ENCODE measurements around the gene TRIM33. TPM values are rescaled to one million over a fixed set of nuclear protein-coding genes. Genes with fewer than 3 reads are reported as not detected.
"Not testable (repeated sequence)": the region's sequence is repeated elsewhere in the genome, so short reads cannot be mapped to it uniquely, and the experiment has no call there.

Gene TRIM33
- total RNA-seq, 4 donors from 2014 or later: 37.5 to 48.6 (median 41.1) TPM

DNA sequence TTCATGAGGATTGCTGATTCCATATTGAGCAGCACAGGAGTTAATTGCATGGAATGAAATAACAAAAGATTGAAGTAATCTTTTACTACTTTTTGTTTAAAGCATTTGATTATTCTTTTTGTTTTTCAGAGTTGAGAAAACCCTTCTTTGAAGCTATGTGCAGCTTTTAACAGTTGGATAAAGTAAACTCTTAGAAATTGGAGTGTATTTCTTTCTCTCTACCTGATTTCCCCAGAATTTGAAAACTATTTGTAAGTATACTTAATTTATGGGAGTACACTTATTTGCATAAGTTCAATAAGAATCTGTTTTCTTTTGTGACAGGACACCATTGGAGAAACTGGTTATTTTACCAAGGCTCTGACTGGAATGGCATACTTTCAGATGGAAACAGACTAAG lies 133.6 kb downstream of the TRIM33 start:
- no peak overlapping the region for H3K4me3 ChIP-seq (ENCODE audit: low read depth, poor library complexity, severe bottlenecking)
- TF ChIP-seq POLR2A (IDR thresholded peaks at IDR 0.05): no peak
- DNase-seq (ENCODE audit: low spot score in 2 of 2): no peak
- intact Hi-C loops (cut with DNase I; ENCODE audit: low total_unique reads): no loop called here

GRCh38 chr1:114369930-114370329 lies 141.1 kb downstream of the TRIM33 start:
- no peak overlapping the region for H3K4me3 ChIP-seq (ENCODE audit: low read depth, poor library complexity, severe bottlenecking)
- intact Hi-C loops (cut with DNase I; ENCODE audit: low total_unique reads): no loop called here
- DNase-seq (ENCODE audit: low spot score in 2 of 2): no peak
- 25 to 32% methylated on average over 1 of the region's 1 CpG for WGBS, 2 donors
- no peak for TF ChIP-seq POLR2A (IDR thresholded peaks at IDR 0.05)
- TF ChIP-seq CTCF (IDR thresholded peaks at IDR 0.05): no peak

DNA sequence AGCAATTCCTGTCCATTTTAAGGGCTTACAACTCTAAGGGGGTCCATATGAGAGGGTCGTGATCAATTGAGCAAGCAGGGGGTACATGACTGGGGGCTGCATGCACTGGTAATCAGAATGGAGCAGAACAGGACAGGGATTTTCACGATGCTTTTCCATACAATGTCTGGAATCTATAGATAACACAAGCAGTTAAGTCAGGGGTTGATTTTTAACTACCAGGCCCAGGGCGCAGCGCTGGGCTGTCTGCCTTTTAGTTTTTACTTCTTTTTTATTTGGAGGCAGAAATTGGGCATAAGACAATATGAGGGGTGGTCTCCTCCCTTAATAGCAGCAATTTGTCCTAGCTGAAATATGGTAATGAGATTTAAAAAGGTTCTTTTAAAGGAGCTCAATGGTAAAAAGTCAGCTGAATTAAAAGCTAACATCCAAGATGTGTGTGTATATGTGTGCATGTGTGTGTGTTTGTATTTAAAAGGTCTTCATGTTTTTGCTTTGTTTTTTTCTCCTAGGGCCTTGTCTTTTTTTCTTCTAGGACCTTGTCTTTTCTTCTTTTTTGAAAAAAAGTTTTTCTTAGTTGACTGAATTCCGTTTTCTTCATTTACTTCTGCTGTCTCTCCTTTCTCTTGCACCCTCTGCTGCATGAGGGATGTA lies 141.6 kb downstream of the TRIM33 start:
- H3K4me3 ChIP-seq (ENCODE audit: low read depth, poor library complexity, severe bottlenecking); DNase-seq (ENCODE audit: low spot score in 2 of 2); intact Hi-C loops (cut with DNase I; ENCODE audit: low total_unique reads): not testable (repeated sequence)
- 69 to 78% methylated on average over 5 of the region's 5 CpGs for WGBS, 2 donors

GRCh38 chr1:114368560-114369255 lies 142.3 kb downstream of the TRIM33 start:
- intact Hi-C loops (cut with DNase I; ENCODE audit: low total_unique reads): no loop called here
- 91 to 92% methylated on average over 15 of the region's 15 CpGs for WGBS, 2 donors
- no peak overlapping the region for H3K4me3 ChIP-seq (ENCODE audit: low read depth, poor library complexity, severe bottlenecking)
- no peak for DNase-seq (ENCODE audit: low spot score in 2 of 2)
- no peak for TF ChIP-seq CTCF (IDR thresholded peaks at IDR 0.05)
- TF ChIP-seq POLR2A (IDR thresholded peaks at IDR 0.05): no peak

DNA sequence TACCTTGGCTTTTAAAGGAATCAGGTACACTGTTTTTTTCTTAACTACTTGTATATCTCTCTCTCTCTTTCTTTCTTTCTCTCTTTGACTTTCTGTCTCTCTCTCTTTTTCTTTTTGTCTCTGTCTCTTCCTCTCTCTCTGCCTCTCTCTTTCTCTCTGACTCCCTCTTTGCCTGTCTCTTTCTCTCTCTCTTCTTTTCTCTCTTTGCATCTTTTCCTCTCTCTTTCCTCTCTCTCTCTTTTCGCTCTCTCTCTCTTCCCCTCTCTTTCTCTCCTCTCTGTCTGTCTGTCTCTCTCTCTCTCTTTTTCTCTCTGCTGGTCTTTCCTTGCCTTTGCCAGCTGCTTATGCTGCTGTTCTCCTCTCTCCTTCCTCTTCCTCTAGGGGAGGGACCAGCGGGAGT lies 143.2 kb downstream of the TRIM33 start:
- WGBS, 2 donors: 75 to 86% methylated on average over 2 of the region's 2 CpGs
- no peak for DNase-seq (ENCODE audit: low spot score in 2 of 2)
- TF ChIP-seq POLR2A (IDR thresholded peaks at IDR 0.05) (no peak), CTCF (IDR thresholded peaks at IDR 0.05) (no peak)
- H3K4me3 ChIP-seq (ENCODE audit: low read depth, poor library complexity, severe bottlenecking): no peak overlapping the region
- intact Hi-C loops (cut with DNase I; ENCODE audit: low total_unique reads): no loop called here

- intact Hi-C loops (cut with DNase I; ENCODE audit: low total_unique reads): not testable (repeated sequence)
- 75 to 89% methylated on average over 2 of the region's 2 CpGs for WGBS, 2 donors
Measured at GRCh38 chr1:114363230-114363629, 147.8 kb downstream of the TRIM33 start.

DNA sequence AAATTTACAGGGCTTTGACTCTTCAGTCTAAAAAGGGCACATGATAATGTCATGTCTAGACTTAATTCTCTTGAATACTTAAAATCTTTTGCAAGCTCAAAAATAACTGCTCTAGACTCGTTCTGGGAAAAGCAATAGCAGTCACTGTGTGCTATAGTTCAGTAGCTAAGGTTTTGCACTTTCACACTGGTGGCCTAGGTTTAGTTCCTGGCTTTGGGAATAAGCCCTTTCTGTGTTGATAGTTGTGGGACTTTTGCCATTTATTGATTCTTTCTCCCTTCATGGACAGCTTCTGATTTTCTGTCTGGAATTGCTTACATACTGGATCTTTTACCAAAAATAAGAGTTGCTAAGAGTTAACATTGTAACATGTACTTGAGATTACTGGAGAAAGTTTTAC lies 151.2 kb downstream of the TRIM33 start:
- TF ChIP-seq POLR2A (IDR thresholded peaks at IDR 0.05): no peak
- no peak for TF ChIP-seq CTCF (IDR thresholded peaks at IDR 0.05)
- H3K4me3 ChIP-seq (ENCODE audit: low read depth, poor library complexity, severe bottlenecking): no peak overlapping the region
- DNase-seq (ENCODE audit: low spot score in 2 of 2): no peak
- 45 to 53% methylated on average over 1 of the region's 1 CpG for WGBS, 2 donors
- intact Hi-C loops (cut with DNase I; ENCODE audit: low total_unique reads): no loop called here

More at GRCh38 chr1:114363230-114363629, 147.8 kb downstream of the TRIM33 start:
- not testable (repeated sequence) for DNase-seq (ENCODE audit: low spot score in 2 of 2); H3K4me3 ChIP-seq (ENCODE audit: low read depth, poor library complexity, severe bottlenecking)

Data from lower leg skin (tissue), 4 donors.